Fibroblast of villous mesenchyme (primary cell): Measurements from ENCODE around the gene MSMB. TPM values are rescaled to one million over a fixed set of nuclear protein-coding genes. Genes with fewer than 3 reads are reported as not detected.

Experiments
- DNase-seq: peaks from one replicate; pipeline ENCODE4 v3.0.0-alpha.2; 2010; ENCODE audit warnings: low read depth
- H3K4me3 ChIP-seq: 2 replicates; pipeline ENCODE4 v1.5.1; 2011; ENCODE audit warnings: low read depth, mild to moderate bottlenecking, low read length
- total RNA-seq: library from RNA; depleted of rRNA; stranded (reverse); fragments of >200 nt; gene quantifications from 2 replicates; pipeline ENCODE4 v1.2.3, GENCODE V29; 2012
- TF ChIP-seq, protein P1 (sequence below): IDR thresholded peaks from 2 replicates; pipeline ENCODE4 v1.5.1; 2012; ENCODE audit warnings: low read depth, mild to moderate bottlenecking, low read length; ENCODE audit not compliant: insufficient read depth

Gene MSMB
- total RNA-seq, 1 donor: not detected

- no peak overlapping the region for H3K4me3 ChIP-seq
- TF ChIP-seq, protein P1, sequence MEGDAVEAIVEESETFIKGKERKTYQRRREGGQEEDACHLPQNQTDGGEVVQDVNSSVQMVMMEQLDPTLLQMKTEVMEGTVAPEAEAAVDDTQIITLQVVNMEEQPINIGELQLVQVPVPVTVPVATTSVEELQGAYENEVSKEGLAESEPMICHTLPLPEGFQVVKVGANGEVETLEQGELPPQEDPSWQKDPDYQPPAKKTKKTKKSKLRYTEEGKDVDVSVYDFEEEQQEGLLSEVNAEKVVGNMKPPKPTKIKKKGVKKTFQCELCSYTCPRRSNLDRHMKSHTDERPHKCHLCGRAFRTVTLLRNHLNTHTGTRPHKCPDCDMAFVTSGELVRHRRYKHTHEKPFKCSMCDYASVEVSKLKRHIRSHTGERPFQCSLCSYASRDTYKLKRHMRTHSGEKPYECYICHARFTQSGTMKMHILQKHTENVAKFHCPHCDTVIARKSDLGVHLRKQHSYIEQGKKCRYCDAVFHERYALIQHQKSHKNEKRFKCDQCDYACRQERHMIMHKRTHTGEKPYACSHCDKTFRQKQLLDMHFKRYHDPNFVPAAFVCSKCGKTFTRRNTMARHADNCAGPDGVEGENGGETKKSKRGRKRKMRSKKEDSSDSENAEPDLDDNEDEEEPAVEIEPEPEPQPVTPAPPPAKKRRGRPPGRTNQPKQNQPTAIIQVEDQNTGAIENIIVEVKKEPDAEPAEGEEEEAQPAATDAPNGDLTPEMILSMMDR: no peak
- no peak for DNase-seq
Measured at GRCh38 chr10:46077731-46078413, 31.8 kb upstream of the MSMB start.

- no peak overlapping the region for H3K4me3 ChIP-seq
- peak; percentile 89 for DNase-seq
- TF ChIP-seq, protein P1: no peak
Measured at GRCh38 chr10:46077141-46077554, 31.1 kb upstream of the MSMB start.

DNA sequence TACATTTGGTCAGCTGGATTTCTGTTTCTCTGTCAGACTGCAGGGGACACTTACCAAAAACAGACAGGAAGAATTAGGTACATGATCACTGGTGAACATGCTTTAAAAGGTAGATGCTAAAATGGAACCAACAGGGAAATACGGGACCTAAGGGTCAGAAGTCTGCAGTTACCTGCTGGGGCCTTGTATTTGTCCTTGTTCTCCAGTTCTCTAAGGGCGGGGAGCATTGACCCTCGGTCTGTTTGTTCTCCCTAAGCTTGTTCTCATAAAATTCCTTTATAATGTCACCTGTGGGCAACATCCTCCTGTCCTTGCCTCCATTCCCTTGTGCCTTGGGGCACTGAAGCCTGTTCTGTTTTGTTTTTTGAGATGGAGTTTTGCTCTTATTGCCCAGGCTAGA, 29.8 kb upstream of the MSMB start:
- TF ChIP-seq, protein P1: no peak

GRCh38 chr10:46074196-46074946, 28.3 kb upstream of the MSMB start:
- no peak overlapping the region for H3K4me3 ChIP-seq
- TF ChIP-seq, protein P1: no peak
- no peak for DNase-seq

More for the DNA sequence above, 29.8 kb upstream of the MSMB start:
- DNase-seq: no peak
- H3K4me3 ChIP-seq: no peak overlapping the region

DNA sequence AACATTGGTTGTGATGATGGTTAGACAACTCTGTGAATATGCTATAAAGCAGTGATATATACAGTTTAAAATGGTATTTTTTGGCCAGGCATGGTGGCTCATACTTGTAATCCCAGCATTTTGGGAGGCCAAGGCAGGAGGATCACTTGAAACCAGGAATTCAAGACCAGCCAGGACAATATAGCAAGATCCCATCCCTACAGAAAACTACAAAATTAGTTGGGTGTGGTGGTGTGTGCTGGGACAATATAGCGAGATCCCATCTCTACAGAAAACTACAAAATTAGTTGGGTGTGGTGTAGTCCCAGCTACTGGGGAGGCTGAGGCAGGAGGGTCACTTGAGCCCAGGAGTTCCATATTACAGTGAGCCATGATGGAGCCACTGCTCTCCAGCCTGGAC, 27.5 kb upstream of the MSMB start:
- no peak overlapping the region for H3K4me3 ChIP-seq
- TF ChIP-seq, protein P1: no peak
- DNase-seq: no peak

DNA sequence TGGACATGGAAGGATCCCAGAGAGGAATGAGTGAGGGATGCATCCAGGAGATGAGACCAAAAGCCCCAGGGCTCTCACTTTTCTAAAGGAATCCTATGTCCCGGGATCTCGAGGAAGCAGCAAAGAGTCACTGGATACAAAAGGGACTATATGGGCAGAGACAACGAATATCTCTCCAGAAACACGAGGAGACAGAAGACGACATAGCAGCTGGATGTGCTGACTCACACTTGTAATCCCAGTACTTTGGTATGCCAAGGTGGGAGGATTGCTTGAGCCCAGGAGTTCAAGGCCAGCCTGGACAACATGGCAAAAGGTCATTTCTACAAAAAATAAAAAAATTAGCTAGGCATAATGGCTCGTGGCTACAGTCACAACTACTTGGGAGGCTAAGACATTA, 24.7 kb upstream of the MSMB start:
- no peak overlapping the region for H3K4me3 ChIP-seq
- TF ChIP-seq, protein P1: no peak
- DNase-seq: no peak
